ENCODE measurements around the gene ZNF195.
A peak's percentile ranks its signal among the peaks of the same experiment; 100 is the strongest.
"Not testable (repeated sequence)": the region's sequence is repeated elsewhere in the genome, so short reads cannot be mapped to it uniquely, and the experiment has no call there.

The ZNF195 gene

DNA sequence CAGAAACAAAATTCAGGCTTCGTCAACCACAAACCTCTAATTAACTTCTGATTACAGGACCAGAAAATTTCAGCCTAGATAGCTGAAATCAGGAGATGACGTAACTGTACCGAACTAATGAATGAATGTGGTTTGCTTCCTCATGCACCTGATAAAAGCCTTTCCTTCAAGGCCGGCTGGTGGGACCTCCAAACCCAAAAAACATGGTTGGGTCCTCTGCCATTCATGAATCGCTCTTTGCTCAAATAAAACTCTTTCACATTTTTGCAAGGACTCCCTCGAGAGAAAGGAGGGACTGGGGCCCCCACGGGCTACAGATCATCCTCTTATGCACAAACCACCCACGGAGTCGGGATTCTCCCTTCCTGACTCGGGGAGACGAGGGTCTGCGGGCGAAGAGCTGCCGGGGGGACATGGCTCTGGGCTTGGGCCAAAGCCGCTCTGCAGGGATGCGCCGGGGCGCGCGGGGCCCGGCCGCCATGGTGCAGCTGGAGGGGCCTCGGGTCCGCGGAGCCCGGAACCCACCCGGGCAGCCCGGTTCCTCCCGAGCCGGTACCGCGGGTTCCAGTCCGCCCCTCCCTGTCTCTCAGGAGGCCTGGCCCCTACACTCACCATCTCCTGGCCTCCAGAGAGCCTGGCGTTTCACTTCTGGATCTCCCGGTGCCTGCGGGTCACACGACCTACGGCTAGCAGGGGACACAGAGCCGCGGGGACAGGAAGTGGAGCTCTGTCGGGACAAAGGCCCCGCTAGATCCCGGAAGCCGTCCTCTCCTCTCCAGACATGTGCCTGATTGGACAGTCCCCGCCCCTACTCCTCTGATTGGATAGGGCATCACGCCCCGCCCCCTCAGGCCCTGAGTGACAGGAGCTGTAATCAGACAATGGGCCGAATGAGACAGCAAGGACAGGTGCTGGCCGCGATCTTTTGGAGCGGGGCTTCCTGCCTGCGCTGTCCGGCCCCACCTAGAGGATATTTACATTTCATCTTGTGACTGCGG lies at the start of gene ZNF195:
Gene ZNF195 (minus strand): TSS at position 721 of the 998 bp plus-strand sequence. CDS start 106 bp downstream, at position 615.
- H3K4me1 Mint-ChIP-seq (ENCODE audit: low read depth), result peaks cover 53% of the 10 kb centered on the region
- peaks cover 16% of the 10 kb centered on the region for H3K36me3 Mint-ChIP-seq
- H3K9me3 Mint-ChIP-seq (ENCODE audit: low read depth), result no peaks in the 10 kb centered on the region
- peak within 1 kb of the TSS; percentile 97 for H3K27ac Mint-ChIP-seq
- H3K27me3 Mint-ChIP-seq, result no peaks in the 10 kb centered on the region
- H3K4me3 Mint-ChIP-seq, result peak within 1 kb of the TSS; percentile 98

GRCh38 chr11:3428076-3428475 lies 49.1 kb upstream of the ZNF195 start:
- H3K27ac Mint-ChIP-seq; H3K4me3 Mint-ChIP-seq; H3K9me3 Mint-ChIP-seq (ENCODE audit: low read depth); H3K36me3 Mint-ChIP-seq; H3K27me3 Mint-ChIP-seq; H3K4me1 Mint-ChIP-seq (ENCODE audit: low read depth): not testable (repeated sequence)

DNA sequence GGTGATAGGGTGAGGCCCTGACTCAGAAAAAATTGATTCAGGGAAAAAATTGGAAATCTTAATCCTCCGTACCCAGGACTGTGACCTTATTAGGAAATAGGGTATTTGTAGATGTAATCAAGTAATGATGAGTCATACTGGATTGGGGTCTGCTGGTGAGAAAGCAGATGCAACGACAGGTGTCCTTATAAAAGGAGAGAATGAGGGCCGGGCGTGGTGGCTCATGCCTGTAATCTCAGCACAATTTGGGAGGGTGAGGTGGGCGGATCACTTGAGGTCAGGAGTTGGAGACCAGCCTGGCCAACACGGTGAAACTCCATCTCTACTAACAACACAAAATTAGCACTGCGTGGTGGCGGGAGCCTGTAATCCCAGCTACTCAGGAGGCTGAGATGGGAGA lies 47.6 kb upstream of the ZNF195 start:
- H3K27me3 Mint-ChIP-seq; H3K9me3 Mint-ChIP-seq (ENCODE audit: low read depth); H3K36me3 Mint-ChIP-seq; H3K27ac Mint-ChIP-seq; H3K4me3 Mint-ChIP-seq: not testable (repeated sequence)
- peaks cover 10% of the 10 kb centered on the region for H3K4me1 Mint-ChIP-seq (ENCODE audit: low read depth)

- H3K27me3 Mint-ChIP-seq; H3K9me3 Mint-ChIP-seq (ENCODE audit: low read depth); H3K36me3 Mint-ChIP-seq; H3K27ac Mint-ChIP-seq: not testable (repeated sequence)
- peaks cover 16% of the 10 kb centered on the region for H3K4me1 Mint-ChIP-seq (ENCODE audit: low read depth)
- peak overlapping the region; percentile 87 for H3K4me3 Mint-ChIP-seq
Measured at GRCh38 chr11:3423928-3424327, 45.0 kb upstream of the ZNF195 start.

GRCh38 chr11:3423138-3423731 lies 44.3 kb upstream of the ZNF195 start:
- H3K36me3 Mint-ChIP-seq; H3K27me3 Mint-ChIP-seq; H3K27ac Mint-ChIP-seq; H3K9me3 Mint-ChIP-seq (ENCODE audit: low read depth): not testable (repeated sequence)
- Mint-ChIP-seq H3K4me1 (ENCODE audit: low read depth) (peaks cover 16% of the 10 kb centered on the region), H3K4me3 (peak overlapping the region; percentile 87)

DNA sequence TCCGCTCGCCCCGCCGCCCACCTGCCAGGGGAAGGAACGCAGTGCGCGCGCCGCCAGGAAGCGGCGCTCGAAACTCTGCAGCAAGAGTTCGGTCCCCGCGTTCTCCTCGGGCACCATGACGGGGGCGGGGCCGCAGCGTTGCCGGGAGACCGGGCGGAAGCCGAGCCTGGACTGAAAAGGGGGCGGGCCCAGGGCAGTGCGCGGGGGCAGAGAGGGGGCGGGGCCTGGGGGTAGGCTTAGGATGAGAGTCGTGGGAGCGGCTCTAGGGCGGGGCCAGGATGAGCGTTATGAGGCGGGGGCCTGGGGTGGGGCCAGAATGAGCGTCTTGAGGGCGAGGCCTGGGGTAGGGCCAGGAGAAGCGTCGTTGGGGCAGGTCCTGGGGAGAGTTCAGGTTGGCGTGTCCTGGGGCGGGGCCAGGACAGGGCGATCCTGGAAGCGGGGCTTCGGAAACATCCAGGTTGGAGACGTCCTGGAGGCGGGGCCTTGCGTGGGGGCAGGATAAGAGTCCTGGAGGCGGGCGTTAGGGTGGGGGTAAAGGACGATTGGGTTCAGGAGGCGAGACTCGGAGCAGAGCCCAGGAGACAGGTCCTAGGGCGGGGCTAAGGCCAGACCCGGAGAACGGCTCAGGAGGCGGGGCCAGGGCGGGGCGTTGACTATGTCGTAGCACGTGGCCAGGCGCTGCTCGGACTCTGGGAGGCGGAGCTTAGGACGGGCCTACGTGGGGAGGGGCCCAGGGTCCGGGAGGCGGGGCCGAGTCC lies 43.6 kb upstream of the ZNF195 start:
- not testable (repeated sequence) for H3K27me3 Mint-ChIP-seq; H3K36me3 Mint-ChIP-seq; H3K9me3 Mint-ChIP-seq (ENCODE audit: low read depth)
- peaks cover 16% of the 10 kb centered on the region for H3K4me1 Mint-ChIP-seq (ENCODE audit: low read depth)
- H3K4me3 Mint-ChIP-seq, result peak overlapping the region; percentile 87
- peak overlapping the region; percentile 87 for H3K27ac Mint-ChIP-seq

GRCh38 chr11:3421608-3422379 lies 42.8 kb upstream of the ZNF195 start:
- H3K9me3 Mint-ChIP-seq (ENCODE audit: low read depth); H3K27me3 Mint-ChIP-seq; H3K36me3 Mint-ChIP-seq: not testable (repeated sequence)
- Mint-ChIP-seq H3K4me1 (ENCODE audit: low read depth) (peaks cover 16% of the 10 kb centered on the region), H3K27ac (peak overlapping the region; percentile 85), H3K4me3 (peak overlapping the region; percentile 87)

DNA sequence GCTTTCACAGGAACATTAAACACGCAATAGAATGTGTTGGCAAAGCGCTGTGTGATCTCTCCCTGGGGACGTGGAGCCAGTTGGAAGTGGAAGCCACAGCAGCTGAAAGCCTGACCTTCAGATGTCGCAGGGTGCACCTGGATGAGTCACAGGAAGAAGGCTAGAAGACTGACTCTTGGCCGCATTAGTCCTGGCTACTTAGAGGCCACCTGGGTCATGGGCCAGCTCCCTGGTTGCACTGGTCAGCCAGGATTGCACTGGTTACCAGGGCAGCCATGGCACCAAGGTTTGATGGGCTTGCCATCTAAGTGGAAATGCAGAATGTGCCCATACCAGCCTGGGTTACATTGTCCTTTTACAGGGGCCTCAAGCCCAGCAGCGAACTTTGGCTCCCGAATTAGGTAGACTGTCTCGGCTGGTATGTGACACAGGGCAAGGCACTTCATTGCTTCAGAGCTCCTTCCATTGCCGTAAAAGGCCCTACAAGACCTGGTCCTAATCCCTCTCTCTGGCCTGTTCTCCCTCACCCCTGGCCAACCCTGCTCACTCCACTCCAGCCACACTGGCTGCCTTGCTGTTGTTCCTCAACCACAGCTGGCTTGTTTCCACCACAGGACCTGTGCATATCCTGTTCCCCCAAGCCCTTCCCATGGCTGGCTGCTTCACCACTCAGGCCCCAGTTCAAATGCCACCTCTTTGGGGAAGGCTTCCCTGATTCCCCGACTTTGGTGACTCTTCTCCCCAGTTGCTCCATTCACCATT lies 41.5 kb upstream of the ZNF195 start:
- H3K27me3 Mint-ChIP-seq; H3K27ac Mint-ChIP-seq; H3K36me3 Mint-ChIP-seq; H3K9me3 Mint-ChIP-seq (ENCODE audit: low read depth): not testable (repeated sequence)
- Mint-ChIP-seq H3K4me3 (peak overlapping the region; percentile 36), H3K4me1 (ENCODE audit: low read depth) (peaks cover 16% of the 10 kb centered on the region)

DNA sequence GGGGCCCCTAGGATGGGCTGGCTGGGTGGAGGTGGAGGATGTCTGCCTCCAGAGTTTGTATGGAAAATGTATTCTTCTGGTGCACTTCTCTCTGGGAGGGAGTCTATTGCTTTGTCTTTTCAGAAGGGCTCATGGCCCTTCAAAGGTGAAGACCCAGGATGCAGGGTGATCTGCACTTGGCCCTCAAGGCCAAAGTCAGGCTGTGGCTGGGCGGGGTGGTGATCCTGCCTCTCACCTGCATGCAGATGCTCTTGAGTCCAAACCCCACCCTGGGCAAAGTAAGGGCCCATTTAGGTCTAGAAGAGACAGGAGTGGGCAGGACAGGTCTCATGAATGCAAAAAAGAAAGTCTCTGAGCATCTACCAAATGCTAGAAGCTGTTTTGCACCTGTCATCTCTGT lies 40.5 kb upstream of the ZNF195 start:
- not testable (repeated sequence) for H3K4me3 Mint-ChIP-seq

GRCh38 chr11:3417047-3417446 lies 38.1 kb upstream of the ZNF195 start:
- H3K4me3 Mint-ChIP-seq; H3K4me1 Mint-ChIP-seq (ENCODE audit: low read depth): not testable (repeated sequence)

More for the DNA sequence above, 40.5 kb upstream of the ZNF195 start:
- not testable (repeated sequence) for H3K36me3 Mint-ChIP-seq; H3K27me3 Mint-ChIP-seq; H3K27ac Mint-ChIP-seq; H3K9me3 Mint-ChIP-seq (ENCODE audit: low read depth)
- peaks cover 16% of the 10 kb centered on the region for H3K4me1 Mint-ChIP-seq (ENCODE audit: low read depth)

GRCh38 chr11:3415301-3415700 lies 36.4 kb upstream of the ZNF195 start:
- H3K4me3 Mint-ChIP-seq; H3K27me3 Mint-ChIP-seq; H3K4me1 Mint-ChIP-seq (ENCODE audit: low read depth); H3K36me3 Mint-ChIP-seq; H3K9me3 Mint-ChIP-seq (ENCODE audit: low read depth); H3K27ac Mint-ChIP-seq: not testable (repeated sequence)

More at GRCh38 chr11:3417047-3417446, 38.1 kb upstream of the ZNF195 start:
- H3K27ac Mint-ChIP-seq; H3K36me3 Mint-ChIP-seq; H3K27me3 Mint-ChIP-seq; H3K9me3 Mint-ChIP-seq (ENCODE audit: low read depth): not testable (repeated sequence)

DNA sequence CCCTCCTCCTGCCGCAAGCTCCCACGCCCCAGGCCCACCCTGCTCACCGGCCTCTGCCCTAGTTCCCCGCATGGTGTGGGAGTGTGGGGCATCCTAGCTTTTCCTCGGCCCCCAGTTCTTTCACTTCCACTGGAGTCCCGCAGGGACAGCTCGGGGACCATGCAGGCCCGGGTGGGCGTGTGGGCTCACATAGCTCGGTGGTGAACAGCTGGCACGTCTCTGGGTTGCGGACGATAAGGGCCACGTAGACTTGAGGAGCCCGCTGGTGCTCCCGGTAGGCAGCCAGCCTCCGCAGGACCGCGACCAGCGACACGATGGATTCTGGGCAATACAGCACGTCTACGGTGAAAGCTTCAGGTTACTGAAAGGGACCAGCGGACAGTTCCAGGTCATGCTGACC lies 34.7 kb upstream of the ZNF195 start:
- H3K9me3 Mint-ChIP-seq (ENCODE audit: low read depth); H3K27ac Mint-ChIP-seq; H3K4me1 Mint-ChIP-seq (ENCODE audit: low read depth); H3K36me3 Mint-ChIP-seq; H3K27me3 Mint-ChIP-seq; H3K4me3 Mint-ChIP-seq: not testable (repeated sequence)

GRCh38 chr11:3412837-3413236 lies 33.9 kb upstream of the ZNF195 start:
- Mint-ChIP-seq H3K4me3 (no peak overlapping the region), H3K4me1 (ENCODE audit: low read depth) (peaks cover 6% of the 10 kb centered on the region), H3K36me3 (no peaks in the 10 kb centered on the region), H3K9me3 (ENCODE audit: low read depth) (no peaks in the 10 kb centered on the region), H3K27me3 (no peaks in the 10 kb centered on the region), H3K27ac (no peak overlapping the region)

DNA sequence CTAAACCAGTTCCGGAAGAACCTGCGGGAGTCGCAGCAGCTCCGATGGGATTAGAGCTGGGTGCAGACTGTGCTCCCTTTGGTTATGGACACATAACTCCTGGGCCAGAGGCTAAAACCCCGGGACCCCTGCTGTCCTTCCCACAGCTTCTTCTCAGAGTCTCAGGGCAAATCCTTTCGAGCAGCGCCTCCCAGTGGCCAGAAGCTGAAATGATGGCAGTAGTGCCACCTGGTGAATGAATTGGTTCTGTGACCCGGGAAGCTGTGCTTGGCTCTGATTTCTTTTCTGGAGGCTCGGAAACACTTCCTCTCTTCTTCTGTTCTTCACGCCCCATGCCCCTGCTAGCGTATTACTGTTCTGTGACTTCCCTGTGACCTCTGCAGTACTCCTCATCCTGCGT lies 29.8 kb upstream of the ZNF195 start:
- not testable (repeated sequence) for H3K36me3 Mint-ChIP-seq; H3K4me1 Mint-ChIP-seq (ENCODE audit: low read depth); H3K4me3 Mint-ChIP-seq; H3K27me3 Mint-ChIP-seq; H3K27ac Mint-ChIP-seq; H3K9me3 Mint-ChIP-seq (ENCODE audit: low read depth)

Measured in activated naive CD8-positive, alpha-beta T cell (primary cell).